SK-N-SH treated with all-trans-retinoic acid at 6 μM for 48 hours (cell line): ENCODE measurements around the gene TNS3.
A peak's percentile ranks its signal among the peaks of the same experiment; 100 is the strongest.

Experiments used
- GLIS3 ChIP-seq: fragments of 250-450 bp; sonication (Bioruptor Pico); IDR thresholded peaks from 2 replicates; pipeline ENCODE4 v1.5.0; 2020; ENCODE audit warnings: mild to moderate bottlenecking, moderate library complexity
- ISL1 ChIP-seq: fragments of 250-450 bp; sonication (Bioruptor Pico); IDR thresholded peaks from 2 replicates; pipeline ENCODE4 v2.1.2; 2022; ENCODE audit warnings: mild to moderate bottlenecking, moderate library complexity
- RARB ChIP-seq: fragments of 250-450 bp; sonication (Bioruptor Pico); IDR thresholded peaks from 2 replicates; pipeline ENCODE4 v1.8.0; 2021; ENCODE audit warnings: mild to moderate bottlenecking, moderate library complexity
- ZFP3 ChIP-seq: fragments of 250-450 bp; sonication (Bioruptor Pico); IDR thresholded peaks from 2 replicates; pipeline ENCODE4 v1.5.0; 2020; ENCODE audit warnings: mild to moderate bottlenecking, moderate library complexity
- TF ChIP-seq, protein P1 (sequence below): fragments of 250-450 bp; sonication (Bioruptor Pico); IDR thresholded peaks from 2 replicates; pipeline ENCODE4 v1.5.0; 2020; ENCODE audit warnings: mild to moderate bottlenecking, moderate library complexity

DNA sequence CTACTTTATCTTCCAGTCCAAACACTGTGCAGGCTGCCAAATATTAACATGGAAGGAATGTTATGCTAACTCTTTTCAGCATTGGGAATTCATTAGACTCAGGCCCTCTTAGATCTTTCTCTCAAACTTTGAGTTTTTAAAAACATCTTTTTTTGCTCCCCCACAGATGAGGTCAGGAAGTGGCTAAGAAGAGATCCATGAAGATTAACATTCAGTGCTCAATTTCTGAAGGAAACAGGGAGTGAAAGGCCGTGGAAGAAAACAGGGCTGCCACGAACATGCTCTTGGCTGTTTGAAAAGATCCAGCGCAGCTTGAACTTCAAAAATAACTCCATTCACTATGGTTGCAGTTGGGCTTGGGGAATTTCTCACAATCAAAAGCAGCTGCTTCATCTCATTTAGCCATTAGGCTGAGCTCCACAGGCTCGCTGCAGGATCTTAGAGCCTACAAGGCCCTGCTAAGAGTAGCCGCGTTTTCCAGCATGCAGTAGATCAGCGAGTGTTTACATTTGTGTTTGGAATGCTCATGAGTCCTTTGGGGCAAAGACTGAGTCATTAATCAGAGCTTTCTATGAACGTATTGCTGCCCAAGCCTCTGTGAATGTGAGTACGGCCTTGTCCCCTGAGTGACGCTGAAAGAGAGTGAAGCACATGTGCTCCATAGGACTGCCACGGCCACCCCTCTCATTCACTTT lies 41.2 kb upstream of the TNS3 start:
- TF ChIP-seq ZFP3 (CRISPR knock-in tag), result no peak
- TF ChIP-seq RARB (CRISPR knock-in tag), result peak; percentile 26; the same call in 1 of the 2 replicates
- TF ChIP-seq GLIS3, result no peak
- TF ChIP-seq ISL1 (CRISPR knock-in tag), result peak; percentile 50
- TF ChIP-seq, protein P1, sequence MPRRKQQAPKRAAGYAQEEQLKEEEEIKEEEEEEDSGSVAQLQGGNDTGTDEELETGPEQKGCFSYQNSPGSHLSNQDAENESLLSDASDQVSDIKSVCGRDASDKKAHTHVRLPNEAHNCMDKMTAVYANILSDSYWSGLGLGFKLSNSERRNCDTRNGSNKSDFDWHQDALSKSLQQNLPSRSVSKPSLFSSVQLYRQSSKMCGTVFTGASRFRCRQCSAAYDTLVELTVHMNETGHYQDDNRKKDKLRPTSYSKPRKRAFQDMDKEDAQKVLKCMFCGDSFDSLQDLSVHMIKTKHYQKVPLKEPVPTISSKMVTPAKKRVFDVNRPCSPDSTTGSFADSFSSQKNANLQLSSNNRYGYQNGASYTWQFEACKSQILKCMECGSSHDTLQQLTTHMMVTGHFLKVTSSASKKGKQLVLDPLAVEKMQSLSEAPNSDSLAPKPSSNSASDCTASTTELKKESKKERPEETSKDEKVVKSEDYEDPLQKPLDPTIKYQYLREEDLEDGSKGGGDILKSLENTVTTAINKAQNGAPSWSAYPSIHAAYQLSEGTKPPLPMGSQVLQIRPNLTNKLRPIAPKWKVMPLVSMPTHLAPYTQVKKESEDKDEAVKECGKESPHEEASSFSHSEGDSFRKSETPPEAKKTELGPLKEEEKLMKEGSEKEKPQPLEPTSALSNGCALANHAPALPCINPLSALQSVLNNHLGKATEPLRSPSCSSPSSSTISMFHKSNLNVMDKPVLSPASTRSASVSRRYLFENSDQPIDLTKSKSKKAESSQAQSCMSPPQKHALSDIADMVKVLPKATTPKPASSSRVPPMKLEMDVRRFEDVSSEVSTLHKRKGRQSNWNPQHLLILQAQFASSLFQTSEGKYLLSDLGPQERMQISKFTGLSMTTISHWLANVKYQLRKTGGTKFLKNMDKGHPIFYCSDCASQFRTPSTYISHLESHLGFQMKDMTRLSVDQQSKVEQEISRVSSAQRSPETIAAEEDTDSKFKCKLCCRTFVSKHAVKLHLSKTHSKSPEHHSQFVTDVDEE (CRISPR knock-in tag), result no peak
